Activated T-helper 2 cell treated with anti-CD3 and anti-CD28 coated beads, Interferon-gamma antibody, Interleukin-2, Interleukin-4, amounts not matched to agents 10 μg/mL and 5 μg/mL and 100 μg/mL, durations not matched to agents 14 hours and 24 hours and 36 hours (primary cell): ENCODE measurements around the gene DSG3. TPM values are rescaled to one million over a fixed set of nuclear protein-coding genes. Genes with fewer than 3 reads are reported as not detected.
"Not testable (repeated sequence)": the region's sequence is repeated elsewhere in the genome, so short reads cannot be mapped to it uniquely, and the experiment has no call there.

ENCODE experiments used
- DNase-seq: peaks from one replicate; pipeline ENCODE4 v3.0.0; 2021; ENCODE audit warnings: low spot score
- H3K27ac Mint-ChIP-seq: one replicate; pipeline ENCODE4 v1.8.0; 2021; ENCODE audit warnings: mixed read lengths
- H3K27me3 Mint-ChIP-seq: one replicate; pipeline ENCODE4 v1.8.0; 2021; ENCODE audit warnings: low read depth, mixed read lengths
- H3K36me3 Mint-ChIP-seq: one replicate; pipeline ENCODE4 v1.8.0; 2021; ENCODE audit warnings: low read depth, mixed read lengths
- H3K4me1 Mint-ChIP-seq: one replicate; pipeline ENCODE4 v1.8.0; 2021; ENCODE audit warnings: low read depth, mixed read lengths
- H3K4me3 Mint-ChIP-seq: one replicate; pipeline ENCODE4 v1.8.0; 2021; ENCODE audit warnings: low read depth, mild to moderate bottlenecking, moderate library complexity, mixed read lengths
- H3K9me3 Mint-ChIP-seq: one replicate; pipeline ENCODE4 v1.8.0; 2021; ENCODE audit warnings: mixed read lengths
- intact Hi-C: fragments of 100-400 bp; cut with micrococcal nuclease; formaldehyde crosslinking; loops from one replicate; pipeline ENCODE4 v1.15.1; 2023
- total RNA-seq: library from RNA; stranded (reverse); gene quantifications from 2 replicates; pipeline ENCODE4 v1.2.3, GENCODE V29; 2022

The DSG3 gene
- total RNA-seq, 1 donor from 2014 or later = not detected

- Mint-ChIP-seq H3K9me3 (no peaks in the 10 kb centered on the region), H3K4me1 (peaks cover 7% of the 10 kb centered on the region), H3K4me3 (peak overlapping the region; percentile 76), H3K27ac (no peak overlapping the region), H3K36me3 (no peaks in the 10 kb centered on the region), H3K27me3 (peaks cover 42% of the 10 kb centered on the region)
- intact Hi-C loops = no loop called here
- no peak for DNase-seq
Measured at GRCh38 chr18:31498574-31499524, 51.3 kb downstream of the DSG3 start.

GRCh38 chr18:31500051-31500688 is 52.6 kb downstream of the DSG3 start:
- no peaks in the 10 kb centered on the region for H3K9me3 Mint-ChIP-seq

GRCh38 chr18:31503011-31503410 is 55.5 kb downstream of the DSG3 start:
- Mint-ChIP-seq H3K27ac (no peak overlapping the region), H3K36me3 (no peaks in the 10 kb centered on the region), H3K27me3 (peaks cover 19% of the 10 kb centered on the region), H3K4me1 (peaks cover 7% of the 10 kb centered on the region), H3K4me3 (no peak overlapping the region), H3K9me3 (no peaks in the 10 kb centered on the region)
- intact Hi-C loops = no loop called here
- no peak for DNase-seq

More at GRCh38 chr18:31500051-31500688, 52.6 kb downstream of the DSG3 start:
- intact Hi-C loops = no loop called here
- Mint-ChIP-seq H3K27me3 (peaks cover 40% of the 10 kb centered on the region), H3K36me3 (no peaks in the 10 kb centered on the region), H3K4me1 (peaks cover 7% of the 10 kb centered on the region), H3K27ac (no peak overlapping the region), H3K4me3 (no peak overlapping the region)
- no peak for DNase-seq

GRCh38 chr18:31504455-31505147 is 57.1 kb downstream of the DSG3 start:
- H3K4me1 Mint-ChIP-seq = no peaks in the 10 kb centered on the region
- H3K27me3 Mint-ChIP-seq = peaks cover 7% of the 10 kb centered on the region
- intact Hi-C loops = no loop called here
- H3K27ac Mint-ChIP-seq = no peak overlapping the region
- H3K9me3 Mint-ChIP-seq = no peaks in the 10 kb centered on the region
- H3K4me3 Mint-ChIP-seq = no peak overlapping the region
- H3K36me3 Mint-ChIP-seq = no peaks in the 10 kb centered on the region
- no peak for DNase-seq

- intact Hi-C loops = no loop called here
- Mint-ChIP-seq H3K4me1 (no peaks in the 10 kb centered on the region), H3K4me3 (no peak overlapping the region), H3K36me3 (no peaks in the 10 kb centered on the region), H3K27me3 (peaks cover 6% of the 10 kb centered on the region), H3K27ac (no peak overlapping the region), H3K9me3 (no peaks in the 10 kb centered on the region)
- DNase-seq = no peak
Measured at GRCh38 chr18:31505156-31505555, 57.6 kb downstream of the DSG3 start.

- DNase-seq = no peak
- peaks cover 3% of the 10 kb centered on the region for H3K27me3 Mint-ChIP-seq
- H3K9me3 Mint-ChIP-seq = no peaks in the 10 kb centered on the region
- no peaks in the 10 kb centered on the region for H3K4me1 Mint-ChIP-seq
- no peak overlapping the region for H3K27ac Mint-ChIP-seq
- no peaks in the 10 kb centered on the region for H3K36me3 Mint-ChIP-seq
- intact Hi-C loops = no loop called here
- H3K4me3 Mint-ChIP-seq = no peak overlapping the region
Measured at GRCh38 chr18:31506024-31506742, 58.6 kb downstream of the DSG3 start.

GRCh38 chr18:31507124-31507523 is 59.6 kb downstream of the DSG3 start:
- H3K4me3 Mint-ChIP-seq, H3K27me3 Mint-ChIP-seq, intact Hi-C loops, DNase-seq, H3K36me3 Mint-ChIP-seq, H3K4me1 Mint-ChIP-seq, H3K27ac Mint-ChIP-seq, H3K9me3 Mint-ChIP-seq: not testable (repeated sequence)

- peaks cover 2% of the 10 kb centered on the region for H3K27me3 Mint-ChIP-seq
- H3K36me3 Mint-ChIP-seq = no peaks in the 10 kb centered on the region
- intact Hi-C loops = no loop called here
- no peaks in the 10 kb centered on the region for H3K9me3 Mint-ChIP-seq
- no peak overlapping the region for H3K4me3 Mint-ChIP-seq
- no peak for DNase-seq
- no peaks in the 10 kb centered on the region for H3K4me1 Mint-ChIP-seq
- no peak overlapping the region for H3K27ac Mint-ChIP-seq
Measured at GRCh38 chr18:31508781-31509180, 61.2 kb downstream of the DSG3 start.

GRCh38 chr18:31509571-31509970 is 62.0 kb downstream of the DSG3 start:
- intact Hi-C loops = no loop called here
- Mint-ChIP-seq H3K4me3 (no peak overlapping the region), H3K36me3 (no peaks in the 10 kb centered on the region), H3K9me3 (no peaks in the 10 kb centered on the region), H3K27ac (no peak overlapping the region), H3K4me1 (no peaks in the 10 kb centered on the region), H3K27me3 (peaks cover 2% of the 10 kb centered on the region)
- DNase-seq = no peak

- no peaks in the 10 kb centered on the region for H3K4me1 Mint-ChIP-seq
- no peak overlapping the region for H3K4me3 Mint-ChIP-seq
- no peak for DNase-seq
- H3K27ac Mint-ChIP-seq = no peak overlapping the region
- peaks cover 2% of the 10 kb centered on the region for H3K27me3 Mint-ChIP-seq
- no peaks in the 10 kb centered on the region for H3K9me3 Mint-ChIP-seq
- intact Hi-C loops = no loop called here
- H3K36me3 Mint-ChIP-seq = no peaks in the 10 kb centered on the region
Measured at GRCh38 chr18:31510319-31510718, 62.8 kb downstream of the DSG3 start.

- intact Hi-C loops = no loop called here
Measured at GRCh38 chr18:31511098-31511497, 63.6 kb downstream of the DSG3 start.

GRCh38 chr18:31512203-31512764 is 64.7 kb downstream of the DSG3 start:
- H3K27ac Mint-ChIP-seq = no peak overlapping the region
- no peaks in the 10 kb centered on the region for H3K9me3 Mint-ChIP-seq
- H3K36me3 Mint-ChIP-seq = no peaks in the 10 kb centered on the region
- no peaks in the 10 kb centered on the region for H3K4me1 Mint-ChIP-seq
- no peak for DNase-seq
- peaks cover 2% of the 10 kb centered on the region for H3K27me3 Mint-ChIP-seq
- no peak overlapping the region for H3K4me3 Mint-ChIP-seq
- intact Hi-C loops = no loop called here

More at GRCh38 chr18:31511098-31511497, 63.6 kb downstream of the DSG3 start:
- Mint-ChIP-seq H3K9me3 (no peaks in the 10 kb centered on the region), H3K4me3 (no peak overlapping the region), H3K27me3 (peaks cover 2% of the 10 kb centered on the region), H3K4me1 (no peaks in the 10 kb centered on the region), H3K27ac (no peak overlapping the region), H3K36me3 (no peaks in the 10 kb centered on the region)
- no peak for DNase-seq
